HG02884 (cell line): ENCODE data around the gene MOK.

Source experiments
- ATAC-seq: cut with Tn5 transposase; IDR thresholded peaks from one replicate; pipeline ENCODE4 v1.9.1; 2021; ENCODE audit warnings: mild to moderate bottlenecking, moderate library complexity; ENCODE audit not compliant: unreplicated experiment

Gene MOK

DNA sequence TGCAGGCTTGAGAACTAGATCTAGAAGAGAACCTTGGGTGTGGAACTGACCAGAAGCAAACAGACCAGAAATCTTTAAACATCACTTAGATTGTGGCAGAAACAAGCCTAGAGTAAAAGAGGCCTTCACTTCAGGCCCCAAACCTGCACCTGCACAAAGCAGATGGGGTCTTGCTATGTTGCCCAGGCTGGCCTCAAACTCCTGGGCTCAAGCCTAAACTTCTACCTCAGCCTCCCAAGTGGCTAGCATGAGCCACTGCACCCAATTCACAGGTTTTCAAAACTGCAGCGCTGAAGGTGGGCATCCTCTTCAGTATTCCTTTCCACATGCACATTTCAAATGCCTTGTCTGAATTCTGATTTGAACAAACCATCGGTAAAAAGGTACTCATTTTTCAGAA is 19.9 kb downstream of the MOK start:
- ATAC-seq, result no peak

DNA sequence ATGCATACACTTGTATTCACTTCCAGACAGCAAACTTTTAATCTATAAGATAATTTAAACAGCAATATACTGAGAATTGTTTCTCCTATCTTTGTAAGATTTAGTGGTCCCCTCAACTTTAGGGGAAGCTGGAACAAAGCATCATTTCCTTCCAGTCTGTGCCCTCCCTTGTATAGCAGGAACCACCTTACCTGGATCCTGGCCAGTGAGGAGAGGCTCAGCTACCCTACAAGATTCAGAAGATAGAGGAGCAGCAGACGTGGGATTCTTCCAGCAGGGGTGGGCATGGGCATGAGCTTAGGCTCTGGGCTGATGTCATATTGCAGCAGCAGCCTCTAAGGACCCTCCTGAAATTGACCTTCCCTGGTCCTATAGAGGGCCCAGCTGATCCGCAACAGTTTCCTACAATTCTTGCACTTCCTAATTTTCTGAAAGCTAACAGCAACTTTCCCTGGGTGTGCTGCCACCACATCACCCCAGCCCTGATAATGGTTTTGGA is 21.3 kb downstream of the MOK start:
- ATAC-seq, result no peak

DNA sequence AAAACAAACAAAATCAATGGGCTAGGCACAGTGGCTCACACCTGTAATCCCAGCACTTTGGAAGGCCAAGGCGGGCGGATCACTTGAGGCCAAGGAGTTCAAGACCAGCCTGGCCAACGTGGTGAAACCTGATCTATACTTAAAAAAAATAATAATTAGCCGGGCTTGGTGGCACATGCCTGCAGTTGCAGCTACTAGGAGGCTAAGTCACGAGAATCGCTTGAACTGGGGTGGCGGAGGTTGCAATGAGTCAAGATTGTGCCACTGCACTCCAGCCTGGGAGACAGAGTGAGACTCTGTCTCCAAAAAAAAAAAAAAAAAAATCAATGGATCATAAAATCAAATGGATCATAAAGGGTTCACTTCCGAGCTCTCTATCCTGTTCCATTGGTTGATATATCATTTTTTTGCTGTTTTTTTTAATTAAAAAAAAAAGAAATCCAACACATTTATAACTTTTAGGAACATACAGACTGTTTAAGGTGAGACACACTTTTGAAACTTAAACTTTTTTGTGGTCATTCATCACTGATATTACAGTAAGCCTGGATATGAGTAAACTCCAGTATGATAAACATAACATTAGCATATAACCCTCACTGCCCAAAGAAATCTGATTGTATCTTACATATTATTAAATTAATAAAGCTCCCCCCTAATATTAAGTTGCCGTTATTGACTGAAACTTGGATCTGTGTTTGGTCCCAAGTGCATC is 22.1 kb downstream of the MOK start:
- ATAC-seq, result no peak

DNA sequence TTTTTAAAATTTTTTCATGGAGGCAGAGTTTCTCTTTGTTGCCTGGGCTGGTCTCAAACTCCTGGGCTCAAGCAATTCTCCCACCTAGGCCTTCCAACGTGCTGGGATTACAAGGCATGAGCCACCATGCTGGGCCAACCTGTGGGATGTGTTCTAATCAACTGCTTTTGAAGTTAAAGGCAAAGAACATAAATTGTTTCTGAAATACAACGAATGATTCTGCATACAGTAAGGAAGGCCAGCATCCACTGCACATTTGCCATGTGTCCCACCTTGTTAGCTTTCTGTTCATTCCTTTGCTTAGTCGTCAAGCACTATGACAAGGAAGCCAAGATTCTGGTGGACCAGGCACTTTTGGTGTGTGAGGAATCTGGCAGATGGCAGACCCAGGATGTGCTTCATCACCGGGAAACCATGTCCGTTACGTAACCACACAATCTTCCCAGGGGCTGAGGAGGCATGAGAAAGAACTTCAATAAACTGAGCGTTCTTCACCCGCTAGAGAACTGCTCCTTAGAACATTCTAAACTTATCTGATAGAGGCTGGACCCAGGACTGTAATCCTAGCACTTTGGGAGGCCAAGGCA is 24.5 kb downstream of the MOK start:
- no peak for ATAC-seq

DNA sequence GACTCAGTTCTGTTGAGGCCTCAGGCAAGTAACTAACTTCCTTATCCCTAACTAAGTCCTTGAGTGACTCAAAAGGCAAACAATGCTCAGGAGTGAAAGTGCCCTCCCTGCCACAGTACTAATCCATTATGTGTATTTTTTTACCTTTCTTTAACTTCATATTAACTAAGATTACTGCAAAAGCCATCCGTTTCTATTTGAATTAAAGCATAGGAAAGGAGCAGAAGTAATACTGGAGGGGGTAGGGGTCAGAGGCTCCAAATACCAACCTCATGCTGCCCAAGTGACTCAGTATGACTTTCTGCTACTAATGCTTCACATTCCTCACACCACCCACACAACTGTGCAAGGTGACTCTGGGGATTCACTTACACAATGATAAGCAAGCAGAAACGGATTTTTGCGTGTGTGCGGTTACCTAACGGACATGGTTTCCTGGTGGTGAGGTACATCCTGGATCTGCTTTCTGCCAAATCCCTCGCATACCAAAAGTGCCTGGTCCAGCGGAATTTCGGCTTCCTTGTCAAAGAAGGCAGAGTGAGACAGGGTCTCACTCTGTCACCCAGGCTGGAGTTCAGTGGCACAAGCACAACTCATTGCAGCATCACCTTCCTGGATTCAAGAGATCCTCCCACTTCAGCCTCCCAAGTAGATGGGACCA is 25.1 kb downstream of the MOK start:
- no peak for ATAC-seq

DNA sequence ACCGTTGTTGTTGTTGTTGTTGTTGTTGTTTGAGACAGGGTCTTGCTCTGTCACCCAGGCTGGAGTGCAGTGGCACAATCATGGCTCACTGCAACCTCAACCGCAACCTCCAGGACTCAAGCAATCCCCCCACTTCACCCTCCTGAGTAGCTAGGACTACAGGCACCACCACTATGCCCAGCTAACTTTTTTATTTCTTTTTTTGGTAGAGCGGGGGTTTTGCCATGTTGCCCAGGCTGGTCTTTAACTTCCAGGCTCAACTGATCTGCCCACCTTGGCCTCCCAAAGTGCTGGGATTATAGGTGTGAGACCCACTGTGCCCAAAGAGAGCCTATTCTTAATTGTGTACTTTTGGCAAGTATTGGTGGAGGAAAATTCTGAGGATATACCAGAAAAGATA is 25.7 kb downstream of the MOK start:
- no peak for ATAC-seq

DNA sequence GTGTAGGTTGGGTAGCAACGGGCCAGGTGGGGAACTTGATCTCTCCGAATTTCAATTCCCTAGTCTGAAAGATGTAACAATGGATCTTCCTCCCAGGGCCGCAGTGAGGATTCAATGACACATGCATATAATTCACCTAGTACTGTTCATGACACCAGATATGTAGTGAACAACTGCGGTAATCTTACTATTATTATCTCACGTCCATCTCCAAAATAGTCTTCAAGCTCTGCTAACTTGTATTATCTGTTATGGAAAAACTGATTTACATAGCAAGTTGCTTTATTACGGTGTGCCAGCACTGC is 26.4 kb downstream of the MOK start:
- ATAC-seq, result no peak

DNA sequence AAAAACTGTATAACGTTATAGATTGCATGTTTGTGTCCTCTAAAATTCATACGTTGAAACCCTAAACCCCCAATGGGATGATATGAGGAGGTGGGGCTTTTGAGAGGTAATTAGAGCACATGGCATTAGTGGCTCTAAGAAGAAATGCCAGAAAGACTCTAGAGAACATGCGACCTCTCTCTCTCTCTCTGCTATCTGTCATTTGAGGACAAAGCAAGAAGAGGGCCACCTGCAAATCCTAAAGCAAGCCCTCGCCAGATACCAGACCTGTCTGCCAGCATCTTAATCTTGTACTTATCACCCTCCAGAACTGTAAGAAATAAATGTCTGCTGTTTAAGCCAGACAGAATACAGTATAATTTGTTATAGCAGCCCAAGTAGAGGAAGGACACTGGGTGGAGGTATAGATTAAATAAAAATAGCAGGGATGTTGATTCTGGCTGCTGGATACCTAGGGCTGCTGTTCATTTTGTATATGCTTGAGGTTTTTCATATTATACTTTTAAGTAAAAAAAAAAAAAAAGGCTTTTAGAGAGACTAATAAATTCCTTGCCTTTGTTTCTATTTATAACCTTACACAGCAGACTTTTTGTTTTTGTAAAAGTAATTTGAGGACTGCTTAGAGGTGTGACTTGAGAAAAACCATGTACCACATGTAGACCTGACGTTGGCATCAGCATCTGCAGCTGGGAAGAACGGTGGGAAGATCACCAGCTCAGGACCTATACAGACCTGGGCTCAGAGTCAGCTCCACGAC is 26.9 kb downstream of the MOK start:
- no peak for ATAC-seq

DNA sequence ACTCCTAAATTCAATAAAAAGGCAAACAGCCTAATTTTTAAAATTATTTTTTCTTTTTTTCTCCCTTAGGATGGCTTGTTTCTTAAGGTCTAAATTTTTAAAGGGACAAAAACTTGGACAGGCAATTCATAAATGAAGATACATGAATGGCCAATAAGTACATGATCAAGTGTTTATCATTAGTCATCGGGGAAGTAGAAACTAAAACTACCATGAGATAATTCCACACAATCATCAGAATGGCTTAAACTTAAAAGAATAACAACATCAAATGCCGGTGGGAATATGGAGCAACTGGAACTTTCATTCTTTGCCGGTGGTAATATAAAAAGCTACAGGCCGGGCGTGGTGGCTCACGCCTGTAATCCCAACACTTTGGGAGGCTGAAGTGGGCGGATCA is 29.1 kb downstream of the MOK start:
- no peak for ATAC-seq

DNA sequence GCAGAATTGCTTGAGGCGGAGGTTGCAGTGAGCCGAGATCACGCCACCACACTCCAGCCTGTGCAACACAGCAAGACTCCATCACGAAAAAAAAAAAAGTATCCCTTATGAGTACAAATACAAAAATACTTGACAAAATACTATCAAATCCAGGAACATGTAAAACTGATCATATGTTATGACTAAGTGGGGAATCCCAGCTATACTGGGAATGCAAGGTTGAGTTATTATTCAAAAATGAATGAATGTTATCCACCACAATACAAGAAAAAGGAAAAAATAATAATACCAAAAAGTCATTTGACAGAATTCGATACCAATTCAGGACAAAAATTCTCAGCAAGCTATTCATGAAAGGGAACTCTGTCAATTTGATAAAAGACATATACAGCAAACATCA is 32.6 kb downstream of the MOK start:
- ATAC-seq, result no peak

DNA sequence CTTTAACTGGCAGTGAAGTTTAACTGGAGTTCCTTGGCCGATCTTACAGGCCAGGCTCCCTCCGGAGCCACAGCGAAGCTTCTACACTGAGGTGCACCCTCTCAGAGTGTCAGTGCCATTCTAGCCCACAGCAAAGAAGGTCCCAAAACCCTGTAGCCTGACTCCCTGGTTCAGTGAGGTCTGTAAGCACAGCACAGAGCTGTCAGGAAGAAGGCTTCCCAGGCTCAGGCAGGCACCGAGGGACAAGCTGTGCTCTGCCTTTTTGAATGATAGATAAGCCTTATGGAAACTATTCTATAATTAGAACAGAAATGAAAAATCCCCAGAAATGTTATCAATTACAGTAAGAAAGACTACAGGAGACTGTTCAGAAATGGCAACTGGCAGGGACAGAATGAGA is 40.2 kb downstream of the MOK start:
- no peak for ATAC-seq

DNA sequence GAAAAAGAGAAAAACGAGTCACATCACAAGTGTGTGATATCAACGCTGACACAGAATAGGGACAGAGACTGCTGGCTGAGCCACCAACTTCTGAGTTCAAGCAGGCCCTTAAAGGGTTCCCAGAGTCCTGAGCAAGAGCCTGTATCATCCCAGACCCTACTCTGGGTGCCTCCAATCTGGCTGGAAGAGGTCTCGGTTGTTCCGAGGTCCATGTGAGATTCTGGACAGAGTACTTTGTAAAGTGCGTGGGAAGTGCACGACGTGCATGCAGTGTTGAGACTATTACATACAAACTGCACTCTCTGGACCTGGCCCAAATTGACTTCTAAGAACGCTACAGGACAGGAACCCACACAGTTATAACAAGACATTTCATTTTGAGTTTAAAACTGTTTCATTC is 40.6 kb downstream of the MOK start:
- no peak for ATAC-seq

DNA sequence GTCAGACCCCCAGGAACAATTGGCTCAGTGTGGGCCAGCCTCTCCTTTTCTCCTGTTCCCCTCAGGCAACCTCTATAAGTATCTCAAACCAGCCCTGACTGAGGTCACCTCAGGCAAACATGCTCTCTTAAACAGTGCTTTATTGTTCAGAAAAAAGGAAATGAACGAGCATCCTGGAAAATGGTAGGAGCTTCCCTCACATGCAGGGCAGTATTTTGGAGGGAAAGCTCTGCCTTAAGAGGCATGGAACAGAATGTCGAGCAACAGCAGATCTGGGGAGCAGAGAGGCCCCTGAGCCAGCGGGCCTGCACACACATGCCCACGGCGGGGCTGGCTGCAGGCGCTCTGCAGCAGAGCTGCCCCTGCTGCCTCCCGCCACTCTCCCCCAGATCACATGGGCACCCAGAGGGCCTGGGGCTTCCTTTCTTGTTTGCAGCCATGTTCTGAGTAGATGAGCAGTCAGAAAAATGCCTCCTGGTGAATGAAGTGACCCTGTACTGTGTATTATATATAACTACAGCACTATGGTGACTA is 42.0 kb downstream of the MOK start:
- no peak for ATAC-seq

DNA sequence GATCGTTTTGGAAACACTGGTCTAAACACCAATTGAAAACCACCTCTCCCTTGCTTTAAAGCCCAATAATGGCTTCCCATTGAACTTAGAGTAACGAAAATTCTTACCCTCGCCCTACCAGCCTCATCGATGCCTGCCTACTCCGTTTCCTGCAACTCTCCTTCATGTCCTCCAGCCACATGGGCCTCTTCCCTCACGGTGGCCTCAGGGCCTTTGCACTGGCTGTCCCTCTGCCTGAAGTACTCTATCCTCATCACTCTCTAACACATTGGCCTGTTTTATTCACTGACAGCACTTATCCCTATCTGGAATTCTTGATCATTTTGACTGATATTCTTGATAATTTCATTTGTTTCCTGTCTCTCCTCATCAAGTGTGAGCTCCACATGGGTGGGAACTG is 46.8 kb downstream of the MOK start:
- ATAC-seq, result no peak

DNA sequence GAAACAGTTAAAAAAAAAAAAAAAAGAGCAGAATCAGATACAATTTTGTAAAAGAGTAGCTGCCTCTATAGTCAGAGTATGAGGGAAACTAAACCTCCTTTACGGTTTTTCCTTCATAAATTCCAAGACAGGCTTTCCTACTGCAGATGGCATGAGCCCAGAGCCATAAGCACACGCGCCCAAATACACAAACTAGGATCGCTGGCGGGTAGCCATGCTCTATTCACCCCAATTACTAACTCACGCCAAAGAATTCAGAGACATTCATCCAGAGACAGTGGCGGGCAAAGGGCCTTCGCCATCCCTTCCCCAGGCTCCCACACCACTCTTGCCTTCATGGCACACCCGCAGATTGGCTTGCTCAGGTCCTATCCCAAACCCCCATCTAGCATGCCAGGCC is 48.2 kb downstream of the MOK start:
- ATAC-seq, result no peak

DNA sequence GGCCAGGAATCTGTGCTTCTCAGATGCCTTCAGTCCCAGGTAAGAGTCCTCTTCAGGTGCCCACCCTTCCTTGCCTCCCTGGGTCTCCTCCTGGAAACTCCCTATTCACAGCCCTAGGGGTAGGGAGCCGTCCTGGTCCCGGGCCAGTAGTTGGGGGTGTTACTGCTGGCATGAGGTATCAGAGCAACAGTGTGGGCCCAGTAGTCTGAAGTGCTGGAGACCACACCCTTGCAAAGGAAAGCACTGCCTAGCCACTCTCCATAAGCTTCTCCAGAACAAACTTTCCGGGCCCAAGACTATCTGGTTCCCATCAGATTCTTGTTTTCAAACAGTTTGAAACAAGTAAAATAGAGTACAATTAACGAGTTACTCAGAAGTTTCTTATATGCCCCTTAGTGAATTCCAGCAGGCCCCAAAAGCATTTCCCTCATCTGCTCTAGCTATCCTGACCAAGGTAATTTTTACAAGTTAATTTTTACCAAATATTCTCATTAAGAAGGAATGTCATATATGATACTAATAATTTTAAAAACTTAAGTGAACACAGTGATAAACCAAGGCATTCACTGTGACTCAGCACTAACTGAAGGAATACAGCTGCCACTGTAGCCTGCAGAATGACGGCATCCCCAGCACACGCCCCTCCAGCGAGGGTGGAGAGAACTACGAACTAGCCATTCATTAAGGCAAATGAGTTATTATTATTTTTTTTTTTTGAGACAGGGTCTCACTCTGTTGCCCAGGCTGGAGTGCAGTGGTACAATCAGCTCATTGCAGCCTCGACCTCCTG is 49.4 kb downstream of the MOK start:
- no peak for ATAC-seq

DNA sequence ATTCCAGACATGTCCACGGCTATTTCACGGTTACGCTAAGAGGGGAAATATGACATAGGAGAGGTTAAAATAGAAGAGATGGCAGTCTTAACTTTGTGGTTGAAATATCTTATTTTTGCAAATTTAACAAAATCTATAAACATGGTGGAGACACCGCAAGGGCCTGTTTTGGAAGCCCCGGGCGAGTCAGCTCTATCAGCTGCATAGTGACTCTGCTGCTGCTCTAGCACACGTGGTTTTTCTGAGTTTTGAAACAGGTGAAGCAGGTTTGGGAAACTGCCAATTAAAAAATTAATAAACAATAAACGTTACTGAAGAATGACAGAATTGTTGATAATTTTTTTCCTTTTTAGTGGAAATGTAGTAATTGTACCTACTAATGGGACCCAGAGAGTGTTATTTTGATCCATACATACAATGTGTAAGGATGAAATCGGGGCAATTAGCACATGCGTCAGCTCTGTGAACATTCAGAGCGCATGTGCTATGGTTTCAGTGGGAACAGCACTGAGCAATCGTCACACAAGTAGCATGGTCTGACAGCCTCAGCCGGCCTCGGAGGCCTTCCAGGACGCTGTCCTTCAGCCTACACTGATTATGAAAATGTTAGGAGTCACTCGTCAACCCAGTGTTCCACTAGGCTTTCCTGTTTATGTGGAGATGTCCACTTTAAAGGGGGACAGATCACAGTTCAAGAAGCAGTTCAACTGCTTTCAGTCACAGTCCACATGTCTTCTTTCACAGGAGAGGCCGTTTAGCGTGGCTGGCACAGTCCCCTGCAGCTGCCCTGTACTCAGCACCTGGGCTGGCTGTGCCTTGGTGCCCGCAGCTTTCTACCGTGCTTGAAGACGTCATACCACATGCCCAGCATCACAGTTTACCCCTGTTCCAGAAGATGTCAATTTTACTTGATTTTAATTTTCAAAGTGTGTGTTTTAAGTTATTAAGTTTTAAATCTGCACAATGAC is 51.8 kb downstream of the MOK start:
- no peak for ATAC-seq

DNA sequence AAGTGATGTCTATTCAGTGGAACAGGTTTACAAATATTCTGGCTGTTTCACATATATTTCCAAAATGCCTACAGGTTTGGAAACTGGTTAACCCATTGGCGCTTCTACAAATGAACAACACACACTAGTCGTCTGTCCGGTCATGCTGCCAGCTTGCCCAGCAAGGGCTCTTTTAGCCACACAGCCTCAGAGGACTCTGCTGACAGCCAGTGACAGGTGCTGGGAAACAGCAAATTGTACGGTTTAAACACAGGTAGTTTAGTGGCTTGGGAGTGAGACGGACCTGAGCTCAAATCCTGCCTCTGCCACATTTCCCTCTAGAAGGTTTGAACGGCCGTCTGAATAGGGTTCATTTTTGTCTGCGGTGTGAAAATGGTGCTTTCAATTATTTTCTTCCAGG is 53.8 kb downstream of the MOK start:
- ATAC-seq, result no peak

DNA sequence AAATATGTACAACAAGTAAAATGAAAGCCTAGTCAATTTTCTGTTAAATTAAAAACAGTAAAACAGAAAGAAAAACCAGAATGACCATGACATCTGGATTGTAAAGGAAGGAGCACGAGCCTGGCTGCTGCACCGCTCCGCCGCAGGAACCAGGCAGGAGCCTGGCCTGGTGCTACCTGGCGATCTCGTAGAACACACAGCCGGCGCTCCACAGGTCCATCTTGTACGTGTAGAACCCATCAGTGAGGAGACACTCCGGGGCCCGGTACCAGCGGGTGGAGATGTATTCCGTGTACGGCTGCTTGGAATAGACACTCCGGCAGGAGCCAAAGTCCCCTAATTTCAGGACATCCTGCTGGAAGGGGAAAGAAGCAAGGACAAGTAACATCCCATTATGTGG is 54.3 kb downstream of the MOK start:
- ATAC-seq, result no peak

DNA sequence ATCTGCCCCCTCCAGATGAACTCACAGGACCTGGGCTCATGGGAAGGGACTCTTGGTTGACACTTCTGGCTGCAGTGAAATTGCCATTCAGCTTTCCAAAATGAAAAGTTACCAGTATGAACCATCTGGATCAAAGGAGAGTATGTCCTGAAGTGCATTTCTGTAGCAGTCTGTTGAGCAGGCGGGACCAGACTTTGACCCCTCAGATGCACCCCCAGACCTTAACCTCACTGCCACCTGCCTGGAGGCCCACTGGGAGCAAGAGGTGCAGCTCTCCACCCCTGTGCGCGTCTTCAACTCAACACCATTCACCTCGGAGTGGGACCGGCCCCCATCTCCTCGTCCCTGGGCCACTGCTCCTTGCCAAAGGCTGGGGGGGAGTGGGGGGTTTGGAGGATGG is 55.0 kb downstream of the MOK start:
- ATAC-seq, result no peak
